Measurements from ENCODE around the gene MARK3. TPM values are rescaled to one million over a fixed set of nuclear protein-coding genes. Genes with fewer than 3 reads are reported as not detected.
"Not testable (repeated sequence)": the region's sequence is repeated elsewhere in the genome, so short reads cannot be mapped to it uniquely, and the experiment has no call there.

Gene MARK3
- total RNA-seq, 1 donor from 2014 or later = 84.2 TPM

DNA sequence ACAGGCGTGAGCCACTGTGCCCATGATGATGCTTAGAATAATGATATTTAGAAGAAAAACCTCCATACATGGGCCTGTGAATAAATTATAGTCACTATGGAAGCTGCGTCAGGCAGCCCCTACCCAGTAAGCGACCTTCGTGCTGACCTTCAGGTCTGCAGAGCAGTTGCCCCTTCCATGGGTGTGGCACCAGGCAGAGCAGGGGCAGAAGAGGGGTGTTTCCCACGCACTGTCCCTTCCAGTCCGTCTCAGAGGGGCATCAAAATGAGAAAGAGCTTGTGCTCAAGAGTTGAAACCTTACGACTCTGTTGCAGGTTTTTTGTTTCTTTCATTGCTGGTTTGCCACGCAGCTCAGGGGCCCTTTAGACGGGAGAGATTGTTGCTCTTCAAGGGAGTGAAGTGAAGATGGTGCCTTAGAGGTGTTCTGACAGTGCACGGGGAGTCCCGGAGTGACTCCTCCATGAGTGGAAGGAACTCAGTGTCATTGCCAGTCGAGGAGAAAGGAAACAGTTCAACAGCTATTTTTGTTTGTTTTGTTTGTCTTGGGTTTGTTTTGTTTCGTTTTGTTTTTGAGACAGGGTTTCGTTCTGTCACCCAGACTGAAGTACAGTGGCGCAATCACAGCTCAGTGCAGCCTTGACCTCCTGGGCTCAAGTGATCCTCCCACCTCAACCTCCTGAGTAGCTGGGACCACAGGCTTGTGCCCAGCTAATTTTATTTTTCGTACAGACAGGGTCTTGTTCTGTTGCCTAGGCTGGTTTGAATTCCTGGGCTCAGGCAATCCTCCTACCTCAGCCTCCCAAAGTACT lies 123.5 kb downstream of the MARK3 start:
- H3K27ac Mint-ChIP-seq (ENCODE audit: unreplicated experiment) = no peak overlapping the region
- no peaks in the 10 kb centered on the region for H3K9me3 Mint-ChIP-seq (ENCODE audit: unreplicated experiment)
- no peak for TF ChIP-seq CTCF (IDR thresholded peaks at IDR 0.05)
- peaks cover 2% of the 10 kb centered on the region for H3K4me1 Mint-ChIP-seq (ENCODE audit: unreplicated experiment)
- H3K36me3 Mint-ChIP-seq (ENCODE audit: unreplicated experiment) = peaks cover 27% of the 10 kb centered on the region
- no peak for DNase-seq (ENCODE audit: extremely low spot score, unreplicated experiment)
- no peaks in the 10 kb centered on the region for H3K27me3 Mint-ChIP-seq (ENCODE audit: unreplicated experiment)
- no peak overlapping the region for H3K4me3 Mint-ChIP-seq (ENCODE audit: unreplicated experiment)

- H3K4me1 Mint-ChIP-seq (ENCODE audit: unreplicated experiment) = peaks cover 2% of the 10 kb centered on the region
- H3K4me3 Mint-ChIP-seq (ENCODE audit: unreplicated experiment) = no peak overlapping the region
- H3K36me3 Mint-ChIP-seq (ENCODE audit: unreplicated experiment) = peaks cover 20% of the 10 kb centered on the region
- DNase-seq (ENCODE audit: extremely low spot score, unreplicated experiment) = no peak
- H3K9me3 Mint-ChIP-seq (ENCODE audit: unreplicated experiment) = no peaks in the 10 kb centered on the region
- TF ChIP-seq CTCF (IDR thresholded peaks at IDR 0.05) = no peak
- H3K27ac Mint-ChIP-seq (ENCODE audit: unreplicated experiment) = no peak overlapping the region
- H3K27me3 Mint-ChIP-seq (ENCODE audit: unreplicated experiment) = no peaks in the 10 kb centered on the region
Observed at GRCh38 chr14:103509864-103510723, 124.9 kb downstream of the MARK3 start.

DNA sequence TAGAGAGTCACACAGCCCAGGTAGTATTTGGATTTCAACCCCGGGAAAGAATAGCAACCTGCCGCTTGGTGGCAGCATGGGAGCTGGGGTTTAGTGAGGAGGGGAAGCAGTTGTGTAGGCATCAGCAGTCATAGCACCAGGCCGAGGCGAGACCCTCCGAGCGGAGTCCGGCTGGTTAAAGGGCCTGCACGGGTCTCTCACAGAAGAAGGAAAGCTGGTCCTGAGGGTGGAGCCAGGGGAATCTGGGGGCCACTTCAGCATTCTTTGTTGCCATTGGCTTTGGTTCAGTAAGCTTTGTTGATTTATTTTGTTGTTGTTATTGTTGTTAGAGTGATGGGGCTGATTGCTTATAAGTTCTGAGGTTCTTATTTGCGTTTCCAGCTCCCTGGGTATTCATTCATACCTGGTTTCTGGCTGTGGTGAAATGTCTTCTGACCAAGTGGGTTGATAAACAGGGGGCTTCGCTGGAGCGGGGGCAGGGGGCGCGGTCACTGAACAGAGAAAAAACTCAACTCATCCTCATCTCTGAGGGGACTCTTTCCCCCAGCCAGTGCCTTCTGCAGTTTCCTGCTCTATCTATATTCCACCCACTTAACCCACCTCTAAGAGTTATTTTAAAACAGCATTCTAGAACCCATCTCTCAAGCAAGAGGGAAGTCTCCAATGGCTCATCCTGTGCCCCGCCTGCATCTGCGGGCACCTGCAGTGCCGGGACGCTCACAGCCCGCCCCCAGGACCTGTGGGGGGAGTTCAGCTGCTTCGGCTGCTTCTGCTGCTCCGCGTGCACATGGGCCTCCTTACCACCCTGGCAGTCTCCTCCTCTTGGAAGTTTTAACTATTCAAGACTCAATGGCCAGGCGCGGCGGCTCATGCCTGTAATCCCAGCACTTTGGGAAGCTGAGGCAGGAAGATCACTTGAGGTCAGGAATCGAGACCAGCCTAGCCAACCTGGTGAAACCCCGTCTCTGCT lies 125.8 kb downstream of the MARK3 start:
- no peak for DNase-seq (ENCODE audit: extremely low spot score, unreplicated experiment)
- Mint-ChIP-seq H3K4me3 (ENCODE audit: unreplicated experiment) (no peak overlapping the region), H3K27me3 (ENCODE audit: unreplicated experiment) (no peaks in the 10 kb centered on the region), H3K4me1 (ENCODE audit: unreplicated experiment) (peaks cover 2% of the 10 kb centered on the region), H3K9me3 (ENCODE audit: unreplicated experiment) (no peaks in the 10 kb centered on the region), H3K36me3 (ENCODE audit: unreplicated experiment) (peaks cover 15% of the 10 kb centered on the region), H3K27ac (ENCODE audit: unreplicated experiment) (no peak overlapping the region)
- TF ChIP-seq CTCF (IDR thresholded peaks at IDR 0.05) = no peak

DNA sequence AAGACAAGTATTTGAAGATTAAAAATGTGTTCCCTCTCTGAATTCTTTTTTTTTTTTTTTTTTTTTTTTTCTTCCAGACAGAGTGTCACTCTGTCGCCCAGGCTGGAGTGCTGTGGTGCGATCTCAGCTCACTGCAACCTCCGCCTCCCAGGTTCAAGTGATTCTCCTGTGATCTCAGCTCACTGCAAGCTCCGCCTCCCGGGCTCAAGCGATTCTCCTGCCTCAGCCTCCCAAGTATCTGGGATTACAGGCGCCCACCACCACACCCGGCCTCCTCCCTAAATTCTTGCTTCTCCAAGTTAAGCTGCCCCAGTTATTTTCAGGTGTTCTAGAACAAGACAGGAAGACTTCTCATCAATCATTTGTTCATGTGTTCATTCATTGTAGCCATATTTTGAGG lies 127.0 kb downstream of the MARK3 start:
- DNase-seq (ENCODE audit: extremely low spot score, unreplicated experiment); H3K27ac Mint-ChIP-seq (ENCODE audit: unreplicated experiment): not testable (repeated sequence)

More for the DNA sequence above, 127.0 kb downstream of the MARK3 start:
- not testable (repeated sequence) for H3K27me3 Mint-ChIP-seq (ENCODE audit: unreplicated experiment); H3K4me3 Mint-ChIP-seq (ENCODE audit: unreplicated experiment); H3K9me3 Mint-ChIP-seq (ENCODE audit: unreplicated experiment); H3K4me1 Mint-ChIP-seq (ENCODE audit: unreplicated experiment)
- peaks cover 15% of the 10 kb centered on the region for H3K36me3 Mint-ChIP-seq (ENCODE audit: unreplicated experiment)

All from osteocyte (in vitro differentiated cells).